Stimulated activated memory B cell treated with anti-CD40 and anti-IgM and Interleukin-4, amounts not matched to agents 10 μg/mL and 1 μg/mL and 100 μg/mL, for 72 hours (primary cell): ENCODE data around the gene EYS.

Source experiments
- ATAC-seq: fragments of 150-1000 bp; cut with Tn5 transposase; 2 replicates; pipeline ENCODE4 v1.10.0; 2021
- H3K27ac Mint-ChIP-seq: one replicate; pipeline ENCODE4 v1.8.0; 2022; ENCODE audit warnings: mild to moderate bottlenecking, mixed read lengths
- H3K27me3 Mint-ChIP-seq: one replicate; pipeline ENCODE4 v1.8.0; 2022; ENCODE audit warnings: mixed read lengths
- H3K36me3 Mint-ChIP-seq: one replicate; pipeline ENCODE4 v1.8.0; 2022; ENCODE audit warnings: mixed read lengths
- H3K4me1 Mint-ChIP-seq: one replicate; pipeline ENCODE4 v1.8.0; 2022; ENCODE audit warnings: mixed read lengths
- H3K4me3 Mint-ChIP-seq: one replicate; pipeline ENCODE4 v1.8.0; 2022; ENCODE audit warnings: mild to moderate bottlenecking, moderate library complexity, mixed read lengths
- H3K9me3 Mint-ChIP-seq: one replicate; pipeline ENCODE4 v1.8.0; 2022; ENCODE audit warnings: mixed read lengths

The EYS gene

GRCh38 chr6:63676412-63677114 is 2030.5 kb downstream of the EYS start:
- H3K4me3 Mint-ChIP-seq = no peak overlapping the region
- no peak for ATAC-seq
- H3K9me3 Mint-ChIP-seq = no peaks in the 10 kb centered on the region
- H3K4me1 Mint-ChIP-seq = peaks cover 48% of the 10 kb centered on the region
- H3K36me3 Mint-ChIP-seq = peaks cover 25% of the 10 kb centered on the region
- H3K27ac Mint-ChIP-seq = no peak overlapping the region
- H3K27me3 Mint-ChIP-seq = no peaks in the 10 kb centered on the region

- no peak overlapping the region for H3K27ac Mint-ChIP-seq
- no peak for ATAC-seq
- no peaks in the 10 kb centered on the region for H3K9me3 Mint-ChIP-seq
- H3K36me3 Mint-ChIP-seq = peaks cover 11% of the 10 kb centered on the region
- H3K27me3 Mint-ChIP-seq = no peaks in the 10 kb centered on the region
- no peak overlapping the region for H3K4me3 Mint-ChIP-seq
- H3K4me1 Mint-ChIP-seq = peaks cover 44% of the 10 kb centered on the region
These were observed 2031.9 kb downstream of the EYS start for GRCh38 chr6:63675138-63675537.

- H3K27ac Mint-ChIP-seq = no peak overlapping the region
- no peak overlapping the region for H3K4me3 Mint-ChIP-seq
- H3K27me3 Mint-ChIP-seq = no peaks in the 10 kb centered on the region
- peaks cover 6% of the 10 kb centered on the region for H3K36me3 Mint-ChIP-seq
- peaks cover 42% of the 10 kb centered on the region for H3K4me1 Mint-ChIP-seq
- H3K9me3 Mint-ChIP-seq = no peaks in the 10 kb centered on the region
- ATAC-seq = no peak
These were observed 2032.4 kb downstream of the EYS start for GRCh38 chr6:63674635-63675034.

- Mint-ChIP-seq H3K27me3 (no peaks in the 10 kb centered on the region), H3K27ac (no peak overlapping the region), H3K36me3 (peaks cover 4% of the 10 kb centered on the region), H3K9me3 (no peaks in the 10 kb centered on the region), H3K4me3 (no peak overlapping the region), H3K4me1 (peaks cover 34% of the 10 kb centered on the region)
- no peak for ATAC-seq
These were observed 2033.3 kb downstream of the EYS start for GRCh38 chr6:63673692-63674091.

- Mint-ChIP-seq H3K27ac (peak overlapping the region; percentile 28), H3K4me3 (no peak overlapping the region), H3K36me3 (peaks cover 4% of the 10 kb centered on the region), H3K9me3 (no peaks in the 10 kb centered on the region), H3K27me3 (no peaks in the 10 kb centered on the region), H3K4me1 (peaks cover 41% of the 10 kb centered on the region)
- ATAC-seq = no peak
These were observed 2034.4 kb downstream of the EYS start for GRCh38 chr6:63672582-63673129.

GRCh38 chr6:63671098-63671754 is 2035.8 kb downstream of the EYS start:
- Mint-ChIP-seq H3K36me3 (peaks cover 4% of the 10 kb centered on the region), H3K9me3 (no peaks in the 10 kb centered on the region), H3K4me3 (no peak overlapping the region), H3K27me3 (no peaks in the 10 kb centered on the region), H3K4me1 (peaks cover 43% of the 10 kb centered on the region), H3K27ac (no peak overlapping the region)
- ATAC-seq = no peak
